HG03025 (cell line): ENCODE results near the gene SNTG2.
"Not testable (repeated sequence)": the region's sequence is repeated elsewhere in the genome, so short reads cannot be mapped to it uniquely, and the experiment has no call there.

ENCODE experiments used
- ATAC-seq: cut with Tn5 transposase; IDR thresholded peaks from one replicate; pipeline ENCODE4 v1.9.1; 2021; ENCODE audit warnings: mild to moderate bottlenecking, moderate library complexity; ENCODE audit not compliant: unreplicated experiment, low FRiP score

Gene SNTG2

GRCh38 chr2:1132328-1132969 lies 181.8 kb downstream of the SNTG2 start:
- no peak for ATAC-seq

DNA sequence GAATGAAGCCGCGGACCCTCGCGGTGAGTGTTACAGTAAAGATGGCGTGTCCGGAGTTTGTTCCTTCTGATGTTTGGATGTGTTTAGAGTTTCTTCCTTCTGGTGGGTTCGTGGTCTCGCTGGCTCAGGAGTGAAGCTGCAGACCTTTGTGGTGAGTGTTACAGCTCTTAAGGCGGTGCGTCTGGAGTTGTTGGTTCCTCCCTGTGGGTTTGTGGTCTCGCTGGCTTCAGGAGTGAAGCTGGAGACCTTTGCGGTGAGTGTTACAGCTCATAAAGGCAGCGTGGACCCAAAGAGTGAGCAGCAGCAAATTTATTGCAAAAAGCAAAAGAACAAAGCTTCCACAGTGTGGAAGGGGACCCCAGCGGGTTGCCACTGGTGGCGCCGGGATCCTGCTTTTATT lies 183.2 kb downstream of the SNTG2 start:
- ATAC-seq = not testable (repeated sequence)

- no peak for ATAC-seq
These were observed 184.0 kb downstream of the SNTG2 start for GRCh38 chr2:1134629-1135028.

DNA sequence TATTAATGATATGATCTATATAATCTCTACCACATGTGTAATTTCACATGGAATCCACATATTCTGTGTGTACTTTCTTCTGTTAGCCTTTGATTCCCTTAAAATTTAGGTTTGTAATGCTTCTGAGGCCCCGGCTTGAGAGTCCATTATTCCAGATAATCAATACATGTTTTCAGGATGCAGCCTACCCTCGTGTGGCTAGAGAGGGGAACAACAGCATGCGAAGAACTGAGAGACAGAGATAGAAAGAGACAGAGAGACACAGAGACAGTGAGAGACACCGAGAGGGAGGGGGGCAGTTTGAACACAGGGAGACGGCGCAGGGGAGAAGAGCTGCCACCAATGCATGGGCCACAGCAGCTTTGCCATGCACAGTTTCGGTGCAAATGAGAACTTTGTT lies 185.4 kb downstream of the SNTG2 start:
- no peak for ATAC-seq

- ATAC-seq = no peak
These were observed 186.2 kb downstream of the SNTG2 start for GRCh38 chr2:1136846-1137245.

GRCh38 chr2:1137264-1137663 lies 186.6 kb downstream of the SNTG2 start:
- ATAC-seq = no peak

DNA sequence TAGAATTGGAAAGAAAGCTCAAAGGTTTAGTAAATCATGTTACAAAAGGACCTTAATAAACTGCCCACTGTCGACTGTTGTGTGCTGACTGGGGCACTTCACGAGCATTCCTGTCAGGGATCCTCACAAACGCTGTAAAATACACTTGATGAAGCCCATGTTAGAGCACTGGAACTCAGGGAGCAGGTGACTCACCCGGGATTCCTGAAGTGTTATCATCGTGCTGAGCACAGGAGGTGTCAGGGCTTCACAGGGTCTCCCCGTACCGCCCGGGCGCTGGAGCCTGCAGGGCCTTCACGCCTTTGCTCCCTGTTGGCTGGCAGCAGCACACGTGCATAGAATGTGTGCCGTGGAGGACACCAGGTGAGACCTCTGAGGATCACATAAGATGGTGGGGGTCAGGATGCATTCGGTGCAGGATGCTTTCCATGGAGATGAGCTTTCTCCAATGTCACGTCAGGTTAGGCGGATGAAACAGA lies 187.3 kb downstream of the SNTG2 start:
- ATAC-seq = no peak

DNA sequence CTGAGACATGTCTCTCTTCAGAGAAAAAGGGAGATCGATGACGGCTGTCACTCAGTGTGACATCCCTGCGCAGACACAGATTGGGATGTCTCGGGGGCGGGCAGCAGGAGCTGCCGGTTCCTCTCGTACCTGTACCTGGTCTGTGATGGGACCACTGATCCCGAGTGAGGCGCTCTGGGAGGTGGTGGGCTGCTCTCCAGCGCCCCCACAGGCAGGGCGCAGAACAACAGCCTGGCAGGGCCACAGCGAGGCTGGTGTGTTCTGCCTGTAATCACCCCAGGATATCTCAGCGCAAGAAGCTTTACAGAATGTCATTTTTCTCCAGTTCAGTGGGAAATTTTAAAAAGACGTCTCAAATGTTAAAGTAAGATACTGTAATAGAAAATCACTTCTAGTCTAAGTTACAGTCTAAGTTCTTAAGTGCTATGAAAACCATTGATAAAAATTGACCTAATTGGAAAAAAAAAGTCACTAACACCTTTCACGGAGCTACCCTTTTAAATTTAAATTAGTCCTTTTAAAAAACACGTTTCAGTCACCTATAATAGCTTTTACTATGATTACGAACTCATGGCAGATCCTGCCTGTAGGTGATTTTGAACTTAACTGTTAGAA lies 189.8 kb downstream of the SNTG2 start:
- no peak for ATAC-seq

GRCh38 chr2:1141079-1141478 lies 190.4 kb downstream of the SNTG2 start:
- ATAC-seq = no peak

DNA sequence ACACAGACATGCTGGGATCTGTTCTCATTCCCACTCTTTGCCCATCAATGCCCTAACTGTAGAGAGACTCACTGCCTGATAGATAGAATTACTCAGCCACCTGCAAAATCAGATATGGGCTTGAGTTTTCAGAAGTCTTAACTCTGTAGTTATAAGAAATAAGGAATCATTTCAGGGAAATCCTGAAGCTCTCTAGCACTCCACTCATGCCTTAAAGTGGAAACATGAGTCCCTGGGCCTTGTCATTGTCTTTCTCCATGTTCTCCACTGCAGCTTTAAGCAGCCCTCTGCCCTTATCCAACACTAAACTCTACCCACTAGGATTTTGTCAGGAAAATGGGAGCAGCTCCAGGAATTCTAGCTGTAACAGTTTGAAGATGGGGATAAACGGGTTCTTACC lies 192.5 kb downstream of the SNTG2 start:
- no peak for ATAC-seq

- no peak for ATAC-seq
These were observed 197.4 kb downstream of the SNTG2 start for GRCh38 chr2:1147873-1148612.

GRCh38 chr2:1150724-1151511 lies 200.3 kb downstream of the SNTG2 start:
- ATAC-seq = no peak

- ATAC-seq = no peak
These were observed 201.7 kb downstream of the SNTG2 start for GRCh38 chr2:1152375-1152774.

GRCh38 chr2:1153920-1154319 lies 203.3 kb downstream of the SNTG2 start:
- ATAC-seq = no peak

GRCh38 chr2:1154710-1155594 lies 204.3 kb downstream of the SNTG2 start:
- no peak for ATAC-seq

DNA sequence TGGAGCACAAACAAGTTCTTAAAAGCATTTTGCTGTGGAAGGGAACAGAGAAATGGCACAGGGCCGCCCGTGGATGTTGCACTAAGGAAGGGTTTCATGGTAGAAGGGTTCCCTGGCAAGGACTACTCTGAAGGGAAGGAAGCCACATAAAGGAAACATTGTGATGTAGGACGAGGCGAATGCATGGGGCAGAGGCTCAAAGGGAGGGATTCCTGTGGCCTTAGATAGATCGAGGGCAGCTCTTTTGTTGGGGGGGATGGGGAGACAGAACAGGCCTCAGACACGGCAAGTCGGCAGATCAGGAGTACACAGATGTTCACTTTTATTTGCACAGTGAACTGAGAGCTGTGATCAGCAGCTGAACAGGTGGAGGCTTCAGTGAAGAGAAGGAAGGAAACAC lies 205.4 kb downstream of the SNTG2 start:
- no peak for ATAC-seq

DNA sequence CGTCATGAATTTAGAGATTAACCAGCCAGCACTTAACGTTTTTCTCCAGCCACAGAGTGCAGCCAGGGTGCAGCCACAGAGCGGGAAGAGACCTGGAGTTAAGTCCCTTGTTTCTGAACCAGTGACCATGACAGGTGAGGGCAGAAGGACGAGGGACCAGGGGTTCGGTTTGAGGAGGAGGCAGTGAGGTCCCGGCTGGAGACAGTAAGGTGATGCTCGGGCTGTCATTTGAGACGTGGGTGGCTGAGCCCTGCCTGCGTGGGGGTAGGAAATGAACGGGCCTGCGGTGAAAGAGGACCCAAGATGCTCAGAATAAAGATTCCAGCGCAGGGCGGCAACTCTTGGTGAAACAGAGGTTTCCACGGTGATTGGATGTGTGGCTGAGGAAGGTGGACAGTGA lies 205.9 kb downstream of the SNTG2 start:
- ATAC-seq = no peak

DNA sequence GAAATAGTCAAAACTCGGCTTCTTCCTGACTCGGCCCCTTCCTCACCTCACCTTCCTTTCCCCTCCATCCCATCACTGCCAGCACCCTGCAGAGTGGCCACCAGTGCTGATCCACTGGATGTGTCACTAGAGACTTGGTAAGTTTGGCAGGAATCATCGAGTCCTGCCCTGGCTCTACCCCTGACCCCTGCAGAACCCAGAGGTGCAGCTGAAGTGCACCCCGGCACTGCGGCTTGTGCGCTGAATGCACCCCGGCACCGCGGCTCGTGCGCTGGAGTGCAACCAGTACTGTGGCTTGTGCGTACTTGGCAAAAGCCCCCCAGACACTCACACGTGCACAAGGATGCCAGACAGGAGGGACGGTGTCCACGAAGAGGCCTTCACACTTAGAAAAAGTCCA lies 206.5 kb downstream of the SNTG2 start:
- ATAC-seq = no peak

DNA sequence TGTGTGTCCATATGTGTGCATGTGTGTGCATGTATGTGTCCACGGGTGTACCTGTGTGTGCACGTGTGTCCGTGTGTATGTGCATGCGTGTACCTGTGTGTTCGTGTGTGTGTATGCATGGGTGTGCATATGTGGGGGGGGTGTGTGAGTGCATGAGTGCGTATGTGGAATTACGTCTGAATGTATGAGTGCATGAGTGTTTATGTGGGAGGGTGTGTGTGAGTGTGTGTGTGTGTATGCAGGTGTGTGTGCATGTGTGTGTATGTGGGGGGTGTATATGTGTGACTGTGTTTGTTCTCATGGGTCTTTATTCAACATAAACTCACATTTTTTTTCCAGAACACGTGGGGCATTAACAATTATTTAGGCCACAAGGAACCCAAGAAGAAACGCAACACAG lies 208.4 kb downstream of the SNTG2 start:
- ATAC-seq = no peak

GRCh38 chr2:1162246-1162645 lies 211.6 kb downstream of the SNTG2 start:
- ATAC-seq = no peak
